Stimulated activated CD8-positive, alpha-beta memory T cell treated with anti-CD3 and anti-CD28 coated beads, Interleukin-7, amount 100 ng/mL, for 1 hour (primary cell): ENCODE results near the gene GORAB.

Experiments
- DNase-seq, 2 donors: peaks; one replicate each; pipeline ENCODE4 v3.0.0-alpha.2; 2020; ENCODE audit warnings: low read depth in 2 of 2

Gene GORAB

DNA sequence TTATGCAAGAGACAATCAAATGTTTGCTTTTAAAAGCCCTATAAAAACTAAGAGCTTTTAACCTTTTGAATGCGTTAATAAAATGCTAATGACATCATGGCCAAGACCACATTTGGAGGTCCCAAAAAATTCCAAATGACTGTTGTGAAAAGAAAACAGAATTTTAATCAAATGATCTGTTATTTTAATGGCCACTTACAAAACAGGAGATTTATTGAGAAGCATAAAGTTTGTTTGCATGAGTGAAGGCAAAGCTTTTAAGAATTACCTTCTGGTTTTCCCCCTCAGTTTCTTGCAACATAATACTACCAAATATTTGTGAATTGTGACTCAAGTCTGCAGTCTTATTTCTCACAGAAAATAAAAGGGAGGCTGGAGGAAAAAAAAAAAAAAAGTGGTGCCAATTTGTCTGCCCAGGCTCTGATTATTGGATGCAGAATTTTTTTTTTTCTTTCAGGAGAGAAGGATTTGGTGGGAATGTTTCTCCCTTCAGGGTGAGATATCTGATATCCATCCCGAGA lies 60.7 kb downstream of the GORAB start:
- DNase-seq, result no peak

DNA sequence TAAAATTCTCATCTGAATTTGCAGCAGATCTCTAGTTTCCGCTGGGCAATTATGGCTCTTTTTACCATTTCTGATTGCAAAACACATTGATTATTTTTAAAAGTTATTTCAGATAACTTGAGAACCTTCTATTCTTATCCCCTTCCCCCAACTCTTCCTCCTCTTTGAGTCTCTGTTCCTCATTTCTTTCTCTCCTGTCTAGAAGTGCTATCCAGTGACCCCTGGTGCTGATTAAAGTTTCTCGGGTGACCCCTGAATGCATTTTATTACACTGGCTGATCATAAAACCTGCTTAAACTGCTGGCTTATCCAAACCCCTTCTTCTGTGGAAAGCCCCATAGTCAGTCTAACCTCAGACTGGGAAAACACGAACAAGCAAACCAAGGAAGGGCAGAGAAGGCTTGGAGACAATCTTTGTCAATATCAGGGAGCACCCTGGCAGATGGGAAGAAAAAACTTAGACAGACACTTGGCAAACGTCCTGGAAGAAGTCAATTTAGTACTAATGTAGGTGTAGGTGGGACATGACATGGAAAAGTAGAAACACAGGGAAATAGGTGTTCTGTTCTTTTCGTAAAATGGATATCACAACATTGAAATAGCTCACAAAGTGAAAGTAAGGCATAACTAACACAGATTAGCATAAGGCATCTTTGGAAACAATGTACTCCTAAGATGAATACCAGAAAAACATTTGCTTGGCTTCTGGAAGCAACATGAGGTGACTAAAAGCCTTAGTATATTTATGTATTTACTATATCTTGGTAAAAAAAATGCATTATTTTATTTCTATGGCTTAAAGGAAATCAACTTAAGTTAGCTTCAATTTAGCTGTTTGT lies 61.4 kb downstream of the GORAB start:
- DNase-seq, result no peak

DNA sequence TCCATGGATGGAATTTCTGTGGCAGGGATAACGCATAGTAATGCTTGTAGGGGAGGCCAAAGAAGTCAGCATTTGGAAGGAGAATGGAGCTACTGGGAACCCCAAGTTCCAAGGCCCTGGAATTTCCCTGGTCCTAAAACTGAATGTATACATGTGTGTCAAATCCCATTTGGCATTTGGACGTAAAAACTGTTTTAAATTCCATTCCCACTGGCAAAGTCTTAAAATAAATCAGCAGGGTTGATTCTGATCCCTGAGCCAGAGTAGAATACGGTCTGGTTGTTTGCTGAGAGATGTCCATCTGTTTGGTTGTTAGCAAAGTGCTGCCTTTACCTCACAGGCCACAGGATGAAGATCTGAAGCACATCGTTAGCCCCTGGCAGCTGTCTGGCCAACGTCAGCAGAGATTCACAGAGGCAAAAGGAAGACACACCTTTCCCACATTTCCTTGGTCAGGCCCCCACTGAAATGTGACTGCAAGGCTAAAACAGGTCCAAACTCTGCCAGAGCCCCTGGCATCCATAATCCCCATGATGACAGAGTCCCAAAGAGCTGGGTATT lies 62.2 kb downstream of the GORAB start:
- no peak for DNase-seq

DNA sequence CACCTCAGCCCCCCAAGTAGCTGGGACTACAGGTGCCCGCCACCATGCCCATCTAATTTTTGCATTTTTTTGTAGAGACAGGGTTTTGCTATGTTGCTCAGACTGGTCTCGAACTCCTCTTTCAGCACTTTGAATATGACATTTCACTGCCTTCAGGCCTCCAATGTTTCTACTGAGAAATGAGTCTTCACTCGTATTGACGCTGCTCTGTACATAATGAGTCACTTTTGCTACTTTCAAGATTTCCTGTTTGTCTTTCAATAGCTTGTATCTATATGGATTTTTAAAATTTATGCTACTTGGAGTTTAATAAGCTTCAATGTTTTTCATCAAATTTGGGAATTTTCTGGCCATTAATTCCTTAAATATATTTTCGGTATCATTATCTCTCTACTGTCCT lies 64.7 kb downstream of the GORAB start:
- DNase-seq, result no peak

DNA sequence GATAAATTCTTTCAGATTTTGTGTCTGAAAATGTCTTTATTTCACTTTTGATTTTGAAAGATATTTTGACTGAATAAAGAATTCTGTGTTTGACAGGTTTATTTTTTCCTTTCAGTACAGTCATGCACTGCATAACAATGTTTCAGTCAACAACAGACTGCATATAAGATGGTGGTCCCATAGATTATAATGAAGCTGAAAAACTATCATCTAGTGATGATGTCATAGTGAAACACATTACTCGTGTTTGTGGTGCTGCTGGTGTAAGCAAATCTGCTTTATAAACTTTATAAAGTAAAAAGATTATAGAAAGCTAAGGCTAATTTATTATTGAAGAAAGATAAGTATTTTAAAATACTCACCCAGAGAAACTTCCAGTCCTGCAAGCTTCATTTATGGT lies 66.7 kb downstream of the GORAB start:
- no peak for DNase-seq

DNA sequence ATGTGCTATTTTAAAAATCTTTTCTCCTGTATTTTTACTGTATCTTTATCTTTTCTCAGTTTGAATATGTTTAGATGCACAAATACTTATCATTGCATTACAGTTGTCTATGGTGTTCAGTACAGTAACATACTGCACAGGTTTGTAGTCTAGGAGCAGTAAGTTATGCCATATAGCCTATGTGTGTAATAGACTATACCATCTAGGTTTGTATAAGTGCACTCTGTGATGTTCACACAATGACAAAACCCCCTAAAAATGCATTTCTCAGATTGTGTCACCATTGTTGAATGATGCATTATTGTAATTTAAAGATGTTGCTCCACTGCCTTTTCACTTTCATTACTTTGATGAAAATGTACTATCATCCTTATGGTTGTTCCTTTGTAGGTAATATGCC lies 67.1 kb downstream of the GORAB start:
- DNase-seq, result no peak

DNA sequence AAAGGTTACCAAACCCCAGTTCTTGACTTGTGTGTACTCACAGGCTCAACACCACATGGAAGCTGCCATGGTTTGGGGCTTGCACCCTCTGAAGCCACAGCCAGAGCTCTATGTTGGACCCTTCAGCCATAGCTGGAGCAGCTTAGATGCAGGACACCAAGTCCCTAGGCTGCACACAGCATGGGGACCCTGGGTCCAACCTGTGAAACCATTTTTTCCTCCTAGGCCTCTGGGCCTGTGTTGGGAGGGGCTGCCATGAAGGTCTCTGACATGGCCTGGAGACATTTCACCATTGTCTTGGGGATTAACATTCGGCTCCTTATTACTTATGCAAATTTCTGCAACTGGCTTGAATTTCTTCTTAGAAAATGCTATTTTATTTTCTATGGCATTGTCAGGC lies 69.9 kb downstream of the GORAB start:
- DNase-seq, result no peak
